ENCODE results near the gene HNRNPLL.
"Not testable (repeated sequence)": the region's sequence is repeated elsewhere in the genome, so short reads cannot be mapped to it uniquely, and the experiment has no call there.

The HNRNPLL gene

DNA sequence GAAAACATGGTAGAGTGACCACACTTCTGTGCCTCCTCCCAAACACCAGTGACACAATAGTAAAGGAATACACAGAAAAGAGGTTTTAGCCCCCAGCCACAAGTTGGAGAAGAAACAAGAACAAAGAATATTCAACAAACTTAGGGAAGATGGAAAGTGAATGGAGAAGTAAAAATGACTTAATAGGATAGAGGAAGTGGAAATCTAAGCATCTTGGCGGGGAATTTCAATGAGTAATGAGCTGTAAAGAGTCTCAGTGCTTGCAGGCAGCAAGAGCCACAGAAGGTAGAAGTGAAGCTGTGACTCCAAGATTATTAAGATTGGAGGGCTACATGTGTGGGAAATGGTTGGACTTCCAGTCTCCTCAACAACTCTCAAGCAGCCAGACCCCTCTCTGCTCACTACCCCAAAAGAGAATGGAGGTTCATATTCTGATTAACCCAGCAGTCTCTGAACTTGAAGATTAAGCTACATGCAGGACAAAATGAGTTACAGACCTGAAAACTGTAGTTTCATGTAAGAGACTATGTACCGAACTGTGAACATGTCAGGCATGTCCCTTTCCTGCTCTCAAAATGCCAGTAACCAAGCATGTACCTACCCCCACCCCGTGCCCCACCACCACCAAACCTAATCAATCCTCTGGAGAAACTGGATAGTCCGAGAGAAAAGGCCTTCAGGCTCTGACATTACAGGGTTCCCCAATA is 16.9 kb upstream of the HNRNPLL start:
- no peak for DNase-seq (ENCODE audit: low spot score)

DNA sequence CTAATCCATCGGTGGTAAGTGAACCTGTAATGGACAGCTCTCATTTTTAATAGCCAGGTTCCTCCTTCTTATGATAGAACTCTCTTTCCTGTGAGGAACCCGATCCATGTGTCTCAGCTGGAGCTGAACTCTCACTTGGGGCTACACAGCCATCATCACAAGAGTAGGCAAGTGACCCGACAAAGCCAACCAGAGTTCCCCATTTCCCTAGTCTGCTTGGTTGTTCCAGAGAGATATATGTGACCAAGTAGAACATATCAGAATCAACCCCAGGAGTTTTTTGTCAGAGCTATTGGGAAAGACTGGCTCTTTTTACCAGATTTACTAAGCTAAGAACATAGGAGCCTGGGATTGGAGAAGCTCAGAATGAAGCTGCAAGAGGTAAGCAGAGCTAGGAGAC is 14.6 kb upstream of the HNRNPLL start:
- DNase-seq (ENCODE audit: low spot score), result no peak

DNA sequence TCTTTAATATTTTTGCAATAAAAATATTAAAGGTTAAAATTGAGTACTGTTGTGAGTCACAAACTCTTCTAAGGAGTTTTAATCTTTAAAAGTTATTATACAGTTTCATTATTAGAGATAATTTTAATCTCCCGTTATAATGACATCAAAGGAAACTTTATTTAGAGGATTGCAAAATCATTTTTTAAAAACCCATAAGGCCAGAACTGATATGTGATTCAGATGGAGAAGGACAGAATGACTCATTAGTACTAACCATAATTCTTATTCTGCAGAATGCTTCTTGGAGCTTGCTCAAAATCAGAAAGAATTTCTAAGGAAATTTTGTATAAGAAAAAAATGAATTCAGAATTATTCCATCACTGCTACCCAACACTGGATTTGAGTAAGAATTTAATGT is 12.5 kb upstream of the HNRNPLL start:
- DNase-seq (ENCODE audit: low spot score), result peak; percentile 66

DNA sequence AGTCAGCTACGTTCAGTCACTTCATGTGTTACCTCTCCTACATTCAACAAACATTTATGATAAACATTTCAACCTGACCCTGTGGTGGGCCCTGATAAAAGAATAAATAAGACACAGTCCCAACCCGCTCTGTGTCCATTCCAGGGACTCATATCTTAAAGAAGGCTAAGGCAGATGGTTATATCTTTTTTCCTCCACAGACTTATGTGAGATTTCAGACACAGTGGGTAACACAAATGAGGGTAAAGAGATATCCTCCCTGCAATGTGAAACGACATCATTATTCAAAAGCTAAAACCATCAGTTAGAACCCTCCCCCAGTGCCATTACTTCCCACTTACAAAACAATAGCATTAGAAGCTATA is 11.1 kb upstream of the HNRNPLL start:
- DNase-seq (ENCODE audit: low spot score), result no peak

DNA sequence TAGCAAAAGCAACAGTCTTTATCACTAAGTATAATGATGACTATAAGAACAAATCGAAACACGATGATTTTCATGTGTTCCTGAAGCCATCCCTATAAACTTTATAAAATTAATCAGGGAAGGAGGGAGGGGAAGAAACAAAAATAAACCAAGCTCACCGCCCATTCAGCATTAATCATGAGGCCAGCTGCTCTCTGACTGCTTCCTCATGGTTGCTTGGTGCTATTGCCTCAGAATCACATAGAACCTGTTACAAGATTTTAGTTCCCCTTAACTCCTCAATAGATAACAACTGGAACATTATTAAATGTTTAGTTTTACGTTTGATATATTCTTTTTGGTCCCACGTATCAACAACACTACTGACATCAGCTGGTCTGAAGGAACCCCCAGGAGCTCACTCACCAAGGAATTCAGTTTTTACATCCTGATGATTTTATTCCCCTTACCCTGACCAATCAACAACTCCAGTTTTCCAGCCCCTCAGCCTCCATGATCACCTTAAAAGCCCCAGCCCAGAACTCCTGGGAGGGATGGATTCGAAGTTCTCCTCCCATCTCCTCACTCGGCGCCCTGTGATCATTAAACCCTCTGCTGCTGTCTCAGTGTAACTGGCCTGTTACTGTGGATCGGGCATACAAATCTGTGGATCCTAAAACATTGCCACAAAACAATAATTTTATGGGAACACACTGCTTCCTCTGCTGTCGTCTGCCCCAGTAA is 10.6 kb upstream of the HNRNPLL start:
- no peak for DNase-seq (ENCODE audit: low spot score)

DNA sequence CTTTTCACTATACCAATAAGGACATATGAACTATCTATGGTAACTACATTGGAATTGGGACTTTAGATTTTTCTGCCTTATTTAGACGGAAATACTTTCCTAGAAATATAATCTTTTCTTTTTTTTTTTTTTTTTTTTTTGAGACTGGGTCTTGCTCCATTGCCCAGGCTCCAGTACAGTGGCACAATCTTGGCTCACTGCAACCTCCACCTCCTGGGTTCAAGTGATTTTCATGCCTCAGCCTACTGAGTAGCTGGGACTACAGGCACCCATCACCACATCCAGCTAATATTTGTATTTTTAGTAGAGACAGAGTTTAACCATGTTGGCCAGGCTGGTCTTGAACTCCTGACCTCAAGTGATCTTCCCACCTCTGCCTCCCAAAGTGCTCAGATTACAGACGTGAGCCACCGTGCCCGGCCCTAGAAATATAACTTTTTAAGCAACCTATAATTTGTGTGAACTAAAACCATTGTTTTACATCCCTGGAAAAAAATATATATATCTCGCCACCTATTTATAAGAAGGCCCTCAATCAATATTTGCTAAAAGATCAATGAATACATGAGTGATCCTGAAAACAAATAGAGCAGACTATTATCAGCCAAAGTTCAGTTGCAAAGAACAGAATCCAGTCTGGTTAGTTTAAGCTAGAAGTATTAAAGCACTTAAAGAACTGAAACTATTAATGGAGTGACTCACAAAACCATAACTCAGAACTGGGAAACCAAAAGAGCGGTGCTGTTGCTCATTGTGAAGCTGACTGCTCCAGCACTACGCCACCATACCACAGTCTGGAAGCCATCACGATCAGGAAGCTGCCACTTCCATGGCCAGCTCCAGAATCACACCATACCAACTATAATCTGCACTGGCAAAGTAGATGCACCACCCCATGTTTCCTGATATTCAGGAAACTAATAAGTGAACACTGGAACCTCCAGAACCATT is 8.4 kb upstream of the HNRNPLL start:
- DNase-seq (ENCODE audit: low spot score), result no peak

DNA sequence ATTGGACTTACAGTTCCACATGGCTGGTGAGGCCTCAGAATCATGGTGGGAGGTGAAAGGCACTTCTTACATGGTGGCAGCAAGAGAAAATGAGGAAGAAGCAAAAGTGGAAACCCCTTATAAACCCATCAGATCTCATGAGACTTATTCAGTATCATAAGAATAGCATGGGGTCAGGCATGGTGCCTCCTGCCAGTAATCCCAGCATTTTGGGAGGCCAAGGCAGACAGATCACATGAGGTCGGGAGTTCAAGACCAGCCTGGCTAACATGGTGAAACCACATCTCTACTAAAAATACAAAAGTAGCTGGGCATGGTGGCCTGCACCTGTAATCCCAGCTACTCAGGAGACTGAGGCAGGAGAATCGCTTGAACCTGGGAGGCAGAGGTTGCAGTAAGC is 6.5 kb upstream of the HNRNPLL start:
- not testable (repeated sequence) for DNase-seq (ENCODE audit: low spot score)

DNA sequence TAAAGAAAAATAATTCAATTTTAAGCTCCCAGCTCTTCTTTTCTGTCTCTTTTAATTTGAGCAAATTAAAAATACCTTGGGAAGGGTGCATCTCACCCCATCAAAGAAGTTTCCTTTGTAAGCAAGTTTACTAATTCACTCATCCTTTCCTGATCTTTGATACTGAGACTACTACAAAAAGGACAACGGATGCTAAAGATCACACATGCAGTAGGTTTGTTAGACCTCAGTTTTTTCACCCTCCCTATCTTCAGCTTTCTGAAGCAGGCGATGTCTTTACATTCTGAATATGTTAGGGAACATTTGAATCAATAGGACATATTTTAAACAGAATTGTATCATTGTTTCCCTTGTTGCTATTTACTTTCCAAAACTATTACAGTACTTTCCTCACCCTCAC is 6.0 kb upstream of the HNRNPLL start:
- no peak for DNase-seq (ENCODE audit: low spot score)

DNA sequence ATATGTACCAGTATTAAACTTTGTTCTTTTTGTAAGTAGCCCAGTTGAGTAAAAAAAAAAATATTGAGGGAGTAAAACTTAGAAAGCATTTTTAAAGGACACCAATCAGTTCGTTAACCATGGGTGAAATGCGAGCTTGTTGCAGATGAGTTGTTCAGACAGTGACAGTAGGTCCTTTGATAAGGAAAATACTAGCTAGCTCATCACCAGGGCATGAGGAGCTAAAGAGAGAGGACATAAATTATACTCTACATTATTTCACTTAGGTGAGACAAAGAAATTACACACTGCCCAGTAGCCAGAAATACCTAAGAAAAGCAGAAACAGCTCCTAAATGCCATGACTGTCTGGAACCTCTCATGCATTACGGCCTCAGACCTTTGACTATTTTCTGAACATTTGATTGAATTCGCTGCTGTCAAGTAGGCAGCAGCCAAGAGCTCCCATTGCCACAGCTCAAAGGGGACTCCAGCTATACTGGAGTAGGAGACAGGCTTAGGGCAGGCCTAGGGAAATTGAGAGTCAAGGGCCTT is 2.6 kb upstream of the HNRNPLL start:
- DNase-seq (ENCODE audit: low spot score), result no peak

DNA sequence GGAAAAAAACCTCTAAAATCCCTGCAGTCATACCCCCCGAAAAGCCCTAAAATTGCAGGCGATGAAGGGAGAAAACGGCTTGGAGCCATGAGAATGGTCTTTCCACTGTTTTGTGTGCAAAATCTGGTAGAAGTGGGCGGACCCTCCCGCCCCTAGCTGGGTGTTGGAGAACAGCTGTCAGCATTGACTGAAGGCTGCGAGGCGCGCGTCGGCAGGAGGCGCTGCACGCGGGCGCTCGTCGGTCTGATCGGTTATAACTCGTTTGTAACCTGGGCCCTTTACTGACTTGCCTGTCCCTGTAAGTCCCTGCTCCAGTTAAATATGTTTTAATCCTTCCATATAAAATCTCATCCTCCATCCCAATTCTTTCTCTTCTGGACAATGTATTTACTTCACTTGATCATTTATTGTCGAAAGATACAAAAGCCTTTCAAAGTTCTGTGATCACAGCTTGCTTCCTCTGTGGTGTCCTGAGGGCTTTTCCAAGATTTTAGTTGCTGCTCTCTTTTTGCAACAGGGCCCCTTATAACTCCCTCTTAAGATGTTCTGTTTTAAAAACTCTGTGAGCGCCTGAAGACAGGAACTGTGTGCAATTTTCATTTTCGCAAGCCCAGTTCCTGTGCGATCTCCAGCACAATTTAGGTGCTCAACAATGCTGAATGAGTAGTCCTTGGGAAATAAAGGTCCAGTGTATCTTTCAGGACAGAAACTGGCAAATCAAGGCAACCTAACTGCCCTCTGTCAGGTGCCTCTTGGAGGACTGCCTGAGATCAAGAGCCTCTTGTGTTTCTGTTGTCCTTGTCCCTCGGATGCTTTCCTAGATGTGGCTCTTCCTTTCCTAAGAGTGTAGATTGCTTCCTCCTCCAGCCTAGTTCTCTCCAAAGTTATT is 918 bp upstream of the HNRNPLL start:
- DNase-seq (ENCODE audit: low spot score), result peak; percentile 63

DNA sequence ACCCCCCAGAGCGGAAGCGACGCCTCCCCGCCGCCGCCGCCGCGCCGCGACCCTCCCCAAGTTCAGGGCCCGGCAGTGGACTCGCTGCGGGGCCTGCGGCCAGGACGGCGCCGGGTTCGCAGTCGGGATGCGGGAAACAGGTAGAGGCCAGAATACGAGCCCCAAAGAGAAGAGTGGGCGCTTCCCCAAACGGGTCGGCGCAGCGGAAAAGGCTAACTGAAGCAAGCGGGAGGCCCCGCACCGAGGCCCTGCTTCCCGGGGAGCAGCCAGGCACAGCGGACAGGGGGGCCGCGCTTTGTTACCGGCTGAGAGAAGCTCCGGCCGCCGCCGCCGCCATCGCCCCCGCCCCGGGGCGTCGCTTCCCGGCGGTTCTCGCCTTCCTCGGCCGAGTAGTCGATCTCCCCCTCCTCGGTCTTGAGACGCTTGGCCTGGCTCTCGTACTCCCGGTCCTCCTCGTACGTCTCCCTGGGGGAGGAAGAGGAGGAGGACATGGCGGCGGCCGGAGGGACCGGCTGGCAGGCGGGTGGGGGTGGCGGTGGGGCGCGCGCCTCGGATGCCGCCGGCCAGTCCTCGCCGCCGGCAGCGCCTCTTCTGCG is 494 bp downstream of the HNRNPLL start:
- DNase-seq (ENCODE audit: low spot score), result no peak

DNA sequence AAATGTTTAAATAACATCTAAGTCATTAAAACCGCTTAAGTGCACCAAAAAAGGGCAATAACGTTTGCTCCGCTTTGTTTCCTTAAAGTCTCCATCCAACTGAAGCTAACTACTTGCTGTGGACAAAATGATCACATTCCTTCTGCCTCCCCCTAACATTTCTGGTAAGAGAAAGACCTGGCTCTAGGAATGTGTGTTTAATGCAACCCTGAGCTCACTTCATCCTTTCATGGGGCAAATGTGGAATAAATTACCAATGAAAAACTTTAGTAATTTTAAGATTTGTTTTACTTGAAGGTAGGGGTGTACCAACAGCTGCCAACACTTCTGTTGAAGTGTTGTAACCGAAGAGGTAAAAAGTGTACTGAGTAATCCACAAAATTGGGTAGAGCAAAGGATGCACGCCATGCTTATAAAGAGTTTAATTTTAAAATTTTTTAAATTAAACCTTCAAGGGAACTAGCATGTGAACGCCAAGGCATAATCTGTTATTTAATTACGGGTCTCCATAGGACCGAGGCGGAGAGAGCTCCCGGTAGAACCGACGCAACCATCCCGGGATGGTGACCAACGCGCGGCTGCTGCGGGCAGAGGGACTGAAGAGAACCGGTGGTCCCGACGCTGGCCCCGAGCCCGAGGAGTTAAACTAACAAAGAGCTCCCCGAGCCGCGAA is 1.1 kb downstream of the HNRNPLL start:
- no peak for DNase-seq (ENCODE audit: low spot score)

DNA sequence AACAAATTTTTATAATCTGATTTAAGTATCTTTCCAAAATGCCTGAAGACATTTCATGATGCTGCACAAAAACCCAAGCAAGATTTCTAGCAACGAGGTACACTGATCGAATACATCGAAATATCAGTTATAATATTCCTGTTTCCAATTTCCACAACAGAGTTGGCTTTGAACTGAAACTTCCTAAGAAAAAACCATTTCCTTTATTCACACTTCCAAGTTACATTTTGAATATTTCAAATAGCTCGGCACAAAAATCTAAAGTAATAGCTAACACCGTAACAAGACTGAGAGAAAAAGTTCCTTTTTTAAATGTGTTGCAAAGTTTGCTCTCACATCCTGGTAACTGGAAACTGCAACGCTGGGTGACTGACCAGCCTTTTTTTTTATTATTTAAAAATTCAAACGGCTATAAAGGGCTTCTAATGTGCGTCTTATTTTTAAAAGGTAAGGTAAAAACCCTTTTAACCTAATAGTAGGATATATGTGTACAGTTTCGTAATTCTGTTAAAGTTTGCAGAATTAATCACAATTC is 1.7 kb downstream of the HNRNPLL start:
- DNase-seq (ENCODE audit: low spot score), result no peak

DNA sequence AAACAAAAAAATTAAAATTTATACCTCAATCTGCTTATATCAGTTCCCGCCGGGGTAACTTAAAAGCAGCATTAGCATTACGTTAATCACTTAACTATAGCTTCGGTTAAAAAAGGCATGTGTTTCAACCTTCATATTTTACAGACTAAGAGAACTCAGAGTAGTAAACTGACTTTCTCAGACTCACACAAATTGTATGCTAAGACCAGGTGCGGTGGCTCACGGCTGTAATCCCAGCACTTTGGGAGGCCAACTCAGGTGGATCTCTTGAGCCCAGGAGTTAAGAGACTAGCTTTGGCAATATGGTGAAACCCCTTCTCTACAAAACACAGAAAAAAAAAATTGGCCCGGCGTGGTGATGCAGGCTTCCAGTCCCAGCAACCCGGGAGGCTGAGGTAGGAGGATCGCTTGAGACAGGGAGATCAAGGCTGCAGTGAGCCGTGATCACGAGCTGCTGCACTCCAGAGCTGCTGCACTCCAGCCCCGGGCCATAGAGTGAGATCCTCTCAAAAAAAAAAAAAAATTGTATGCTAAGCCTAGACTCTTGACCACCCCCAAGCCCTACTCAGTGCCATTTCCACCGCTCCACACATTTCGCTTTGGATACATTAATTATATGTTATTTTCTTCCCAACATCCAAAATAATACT is 2.4 kb downstream of the HNRNPLL start:
- DNase-seq (ENCODE audit: low spot score), result no peak

DNA sequence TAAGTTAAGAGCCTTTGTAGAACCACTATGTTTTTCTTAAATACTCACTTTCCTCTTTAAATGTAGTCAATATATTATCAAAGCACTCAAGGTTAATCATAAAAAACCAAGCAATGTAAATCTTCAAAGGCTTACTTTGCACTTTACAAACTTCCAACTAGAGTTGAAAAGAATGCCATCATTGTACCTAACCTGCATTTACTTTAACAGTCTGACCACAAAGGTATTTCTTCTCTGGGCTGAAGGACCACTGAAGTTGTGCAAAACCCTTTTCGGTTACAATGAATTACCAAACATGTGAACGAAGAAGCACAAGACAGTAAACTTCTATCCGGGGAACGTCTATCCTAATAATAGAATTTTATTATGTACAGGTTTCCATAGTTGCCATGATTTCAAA is 3.0 kb downstream of the HNRNPLL start:
- no peak for DNase-seq (ENCODE audit: low spot score)

DNA sequence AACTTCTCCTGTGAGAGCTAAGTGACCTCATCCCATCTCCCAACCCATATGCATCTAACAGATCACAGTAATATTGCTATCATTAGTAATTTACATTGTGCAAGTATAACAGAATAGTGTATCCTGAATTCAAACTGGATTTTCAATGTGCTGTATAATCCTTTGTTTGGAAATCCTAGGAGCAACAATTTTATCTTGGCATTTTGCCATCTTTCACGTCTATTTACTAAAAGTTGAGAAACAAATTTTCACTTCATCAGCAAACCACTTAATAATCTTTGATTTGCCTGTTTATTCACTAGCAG is 3.8 kb downstream of the HNRNPLL start:
- no peak for DNase-seq (ENCODE audit: low spot score)

DNA sequence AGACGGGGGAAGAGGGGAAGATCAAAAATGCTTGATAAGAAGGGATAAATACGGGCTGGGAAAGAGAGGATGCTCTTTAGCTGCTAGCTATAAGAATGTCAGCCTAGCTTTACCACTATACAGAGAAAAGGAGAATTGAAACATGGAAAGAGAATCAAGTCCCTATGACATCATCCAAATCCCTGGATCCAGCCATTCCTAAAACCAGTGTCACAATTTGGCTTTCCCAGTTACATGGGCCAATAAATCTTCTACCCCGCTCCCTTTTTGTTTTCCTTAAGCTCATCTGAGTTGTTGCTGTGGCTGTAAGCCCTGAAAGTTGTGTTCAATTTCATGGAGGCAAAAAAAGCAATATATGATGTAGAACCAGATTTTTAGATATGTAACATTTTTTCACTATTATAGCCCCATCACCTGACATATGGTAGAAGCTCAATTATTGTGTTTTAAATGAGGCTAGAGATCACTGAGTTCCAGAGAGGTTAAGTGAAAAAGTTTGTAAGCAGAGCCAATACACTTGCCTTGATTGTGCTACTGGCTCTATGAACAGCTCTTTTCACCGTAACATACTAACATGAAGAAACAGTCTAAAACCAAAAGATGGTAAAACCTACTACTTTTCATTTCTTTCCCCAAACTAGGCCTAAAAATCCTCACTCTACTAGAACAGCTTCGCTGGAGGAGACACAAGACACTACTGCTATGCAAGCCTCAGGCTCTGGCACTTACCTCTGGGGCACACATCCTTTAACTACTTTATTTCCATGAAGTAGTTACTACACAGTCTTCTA is 4.3 kb downstream of the HNRNPLL start:
- DNase-seq (ENCODE audit: low spot score), result no peak

DNA sequence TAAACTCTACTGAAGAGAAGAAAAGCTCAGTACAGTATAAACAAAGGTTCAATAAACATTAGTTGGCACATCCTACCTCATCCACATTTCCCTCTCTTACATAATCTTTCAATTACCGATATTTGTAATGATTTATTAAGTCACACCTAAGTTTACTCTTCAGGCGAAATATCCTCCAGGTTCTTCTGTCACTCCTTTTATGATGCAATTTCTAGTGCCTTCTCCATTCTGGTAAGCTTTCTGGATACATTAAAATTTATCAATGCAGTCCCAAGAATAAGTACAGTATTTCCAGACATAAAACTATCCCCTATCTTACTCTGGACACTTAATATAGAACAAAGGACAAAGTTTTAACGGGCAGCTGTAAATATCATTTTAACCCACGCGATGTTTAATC is 5.6 kb downstream of the HNRNPLL start:
- no peak for DNase-seq (ENCODE audit: low spot score)

DNA sequence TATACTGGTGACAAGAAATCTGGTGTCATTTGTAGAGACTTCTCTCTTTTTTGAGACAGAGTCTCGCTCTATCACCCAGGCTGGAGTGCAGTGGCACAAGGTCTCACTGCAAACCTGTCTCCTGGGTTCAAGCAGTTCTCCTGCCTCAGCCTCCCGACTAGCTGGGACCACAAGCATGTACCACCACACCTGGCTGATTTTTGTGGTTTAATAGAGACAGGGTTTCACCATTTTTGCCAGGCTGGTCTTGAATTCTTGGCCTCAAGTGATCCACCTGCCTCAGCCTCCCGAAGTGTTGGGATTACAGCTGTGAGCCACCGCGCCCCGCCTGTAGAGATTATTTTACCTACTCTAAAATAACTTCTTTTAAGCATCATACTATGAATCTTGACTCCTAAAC is 6.5 kb downstream of the HNRNPLL start:
- no peak for DNase-seq (ENCODE audit: low spot score)
